Nephron progenitor cell (in vitro differentiated cells): Measurements from ENCODE around the gene DES.

Experiments used
- DNase-seq: peaks from one replicate; pipeline ENCODE4 v3.0.0; 2021
- H3K27ac Mint-ChIP-seq: 2 replicates; pipeline ENCODE4 v1.8.0; 2021; ENCODE audit warnings: mild to moderate bottlenecking, moderate library complexity, mixed read lengths
- H3K27me3 Mint-ChIP-seq: 2 replicates; pipeline ENCODE4 v1.8.0; 2021; ENCODE audit warnings: mild to moderate bottlenecking, low read depth, mixed read lengths; ENCODE audit not compliant: poor library complexity
- H3K36me3 Mint-ChIP-seq: 2 replicates; pipeline ENCODE4 v1.8.0; 2021; ENCODE audit warnings: low read depth, mixed read lengths
- H3K4me1 Mint-ChIP-seq: 2 replicates; pipeline ENCODE4 v1.8.0; 2021; ENCODE audit warnings: mixed read lengths
- H3K4me3 Mint-ChIP-seq: 2 replicates; pipeline ENCODE4 v1.8.0; 2021; ENCODE audit warnings: mild to moderate bottlenecking, moderate library complexity, mixed read lengths
- H3K9me3 Mint-ChIP-seq: 2 replicates; pipeline ENCODE4 v1.8.0; 2021; ENCODE audit warnings: mild to moderate bottlenecking, moderate library complexity, mixed read lengths
- TF ChIP-seq, protein P1 (sequence below): fragments of 200-600 bp; sonication (generic); IDR thresholded peaks from 2 replicates; pipeline ENCODE4 v1.5.0; 2021; ENCODE audit warnings: antibody characterized with exemption

The DES gene

GRCh38 chr2:219460424-219460926 lies 42.3 kb downstream of the DES start:
- DNase-seq = peak; percentile 76
- TF ChIP-seq, protein P1, sequence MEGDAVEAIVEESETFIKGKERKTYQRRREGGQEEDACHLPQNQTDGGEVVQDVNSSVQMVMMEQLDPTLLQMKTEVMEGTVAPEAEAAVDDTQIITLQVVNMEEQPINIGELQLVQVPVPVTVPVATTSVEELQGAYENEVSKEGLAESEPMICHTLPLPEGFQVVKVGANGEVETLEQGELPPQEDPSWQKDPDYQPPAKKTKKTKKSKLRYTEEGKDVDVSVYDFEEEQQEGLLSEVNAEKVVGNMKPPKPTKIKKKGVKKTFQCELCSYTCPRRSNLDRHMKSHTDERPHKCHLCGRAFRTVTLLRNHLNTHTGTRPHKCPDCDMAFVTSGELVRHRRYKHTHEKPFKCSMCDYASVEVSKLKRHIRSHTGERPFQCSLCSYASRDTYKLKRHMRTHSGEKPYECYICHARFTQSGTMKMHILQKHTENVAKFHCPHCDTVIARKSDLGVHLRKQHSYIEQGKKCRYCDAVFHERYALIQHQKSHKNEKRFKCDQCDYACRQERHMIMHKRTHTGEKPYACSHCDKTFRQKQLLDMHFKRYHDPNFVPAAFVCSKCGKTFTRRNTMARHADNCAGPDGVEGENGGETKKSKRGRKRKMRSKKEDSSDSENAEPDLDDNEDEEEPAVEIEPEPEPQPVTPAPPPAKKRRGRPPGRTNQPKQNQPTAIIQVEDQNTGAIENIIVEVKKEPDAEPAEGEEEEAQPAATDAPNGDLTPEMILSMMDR = no peak
- no peak overlapping the region for H3K27ac Mint-ChIP-seq
- H3K36me3 Mint-ChIP-seq = peaks cover 6% of the 10 kb centered on the region
- H3K4me3 Mint-ChIP-seq = peak overlapping the region; percentile 28
- peaks cover 35% of the 10 kb centered on the region for H3K4me1 Mint-ChIP-seq
- H3K27me3 Mint-ChIP-seq = peaks cover 3% of the 10 kb centered on the region
- H3K9me3 Mint-ChIP-seq = no peaks in the 10 kb centered on the region

GRCh38 chr2:219461047-219461514 lies 42.9 kb downstream of the DES start:
- peaks cover 6% of the 10 kb centered on the region for H3K36me3 Mint-ChIP-seq
- TF ChIP-seq, protein P1 = no peak
- H3K4me1 Mint-ChIP-seq = peaks cover 35% of the 10 kb centered on the region
- no peak for DNase-seq
- no peaks in the 10 kb centered on the region for H3K27me3 Mint-ChIP-seq
- no peak overlapping the region for H3K4me3 Mint-ChIP-seq
- no peaks in the 10 kb centered on the region for H3K9me3 Mint-ChIP-seq
- H3K27ac Mint-ChIP-seq = no peak overlapping the region

- Mint-ChIP-seq H3K4me1 (peaks cover 40% of the 10 kb centered on the region), H3K36me3 (peaks cover 6% of the 10 kb centered on the region), H3K27ac (no peak overlapping the region), H3K27me3 (no peaks in the 10 kb centered on the region), H3K9me3 (no peaks in the 10 kb centered on the region), H3K4me3 (no peak overlapping the region)
- TF ChIP-seq, protein P1 = no peak
- no peak for DNase-seq
These were observed 43.5 kb downstream of the DES start for GRCh38 chr2:219461669-219462068.

- DNase-seq = no peak
- TF ChIP-seq, protein P1 = no peak
- Mint-ChIP-seq H3K9me3 (no peaks in the 10 kb centered on the region), H3K4me3 (no peak overlapping the region), H3K27me3 (no peaks in the 10 kb centered on the region), H3K4me1 (peaks cover 47% of the 10 kb centered on the region), H3K36me3 (peaks cover 6% of the 10 kb centered on the region), H3K27ac (no peak overlapping the region)
These were observed 44.2 kb downstream of the DES start for GRCh38 chr2:219462349-219462748.

DNA sequence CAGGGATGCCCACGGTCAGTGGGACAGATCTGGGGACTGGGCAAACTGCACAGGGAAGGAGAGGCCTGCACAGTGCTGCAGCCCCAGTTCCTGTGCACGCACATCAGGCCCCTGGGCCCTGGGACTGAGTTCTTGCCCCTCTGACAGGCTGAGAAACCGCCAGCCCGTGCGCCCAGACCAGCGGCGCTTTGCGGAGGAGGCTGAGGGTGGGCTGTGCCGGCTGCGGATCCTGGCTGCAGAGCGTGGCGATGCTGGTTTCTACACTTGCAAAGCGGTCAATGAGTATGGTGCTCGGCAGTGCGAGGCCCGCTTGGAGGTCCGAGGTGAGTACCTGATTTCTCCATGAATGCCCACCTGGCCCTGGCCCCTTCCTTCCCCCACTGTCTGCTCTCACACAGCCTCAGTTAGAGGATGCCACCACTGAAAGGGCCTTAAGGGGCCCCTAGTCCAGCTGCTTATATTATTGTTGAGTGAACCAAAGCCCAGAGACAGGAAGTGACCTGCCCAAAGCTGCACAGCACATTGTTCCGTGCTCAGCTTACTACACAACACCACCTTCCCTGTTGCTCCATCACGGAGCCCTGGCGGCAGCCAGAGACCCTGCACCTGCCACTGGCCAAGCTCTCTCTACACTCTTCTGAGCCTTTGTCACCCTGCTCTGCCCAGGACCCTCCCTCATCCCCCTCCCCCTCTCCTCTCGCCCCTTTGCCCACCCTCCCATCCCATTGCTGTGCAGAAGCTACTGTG lies 46.3 kb downstream of the DES start:
- no peaks in the 10 kb centered on the region for H3K27me3 Mint-ChIP-seq
- H3K4me3 Mint-ChIP-seq = no peak overlapping the region
- TF ChIP-seq, protein P1 = no peak
- peaks cover 6% of the 10 kb centered on the region for H3K36me3 Mint-ChIP-seq
- H3K4me1 Mint-ChIP-seq = peaks cover 34% of the 10 kb centered on the region
- H3K9me3 Mint-ChIP-seq = no peaks in the 10 kb centered on the region
- H3K27ac Mint-ChIP-seq = no peak overlapping the region
- no peak for DNase-seq
